Measurements from ENCODE around the gene ICOS. TPM values are rescaled to one million over a fixed set of nuclear protein-coding genes. Genes with fewer than 3 reads are reported as not detected.

The ICOS gene
- total RNA-seq, 1 experiment from 2014 or later = not detected

GRCh38 chr2:203999835-204000234 lies 63.3 kb downstream of the ICOS start:
- Histone ChIP-seq H4K20me1 (ENCODE audit: low read length) (no peaks in the 10 kb centered on the region), H3K4me2 (ENCODE audit: low read length) (no peak overlapping the region), H3K27ac (ENCODE audit: low read length) (no peak overlapping the region), H3K27me3 (ENCODE audit: low read length) (peaks cover 25% of the 10 kb centered on the region), H3K36me3 (ENCODE audit: low read depth, low read length) (no peaks in the 10 kb centered on the region), H3K9ac (ENCODE audit: low read length) (no peak overlapping the region), H3K4me1 (ENCODE audit: insufficient read depth, low read length) (0 out of 2 replicates have a peak, but pooled peaks cover 7% of the 10 kb centered on the region), H3K9me2 (replicated peaks; ENCODE audit: low read length) (no peaks in the 10 kb centered on the region), H3K4me3 (ENCODE audit: low read length) (no peak overlapping the region), H3F3A (ENCODE audit: low read length, unreplicated experiment) (no peaks in the 10 kb centered on the region), H3K9me3 (ENCODE audit: low read length) (no peaks in the 10 kb centered on the region), H2AFZ (ENCODE audit: low read length) (no peak overlapping the region), H3K79me2 (ENCODE audit: low read length) (no peaks in the 10 kb centered on the region)
- POLR2A ChIA-PET (ENCODE audit: unreplicated experiment) = no interaction called here
- DNase-seq (no peak), ATAC-seq (no peak)
- intact Hi-C loops (cut with micrococcal nuclease) = no loop called here
- BruUV-seq (replicated peaks) = no TSS peak
- no peak for TF ChIP-seq CTCF (conservative IDR thresholded peaks at IDR 0.05; ENCODE audit: low read depth, low read length)
- CTCF ChIA-PET = no interaction called here

- no peak for DNase-seq
- Histone ChIP-seq H2AFZ (ENCODE audit: low read length) (no peak overlapping the region), H3K9me3 (ENCODE audit: low read length) (no peaks in the 10 kb centered on the region), H3K4me1 (ENCODE audit: insufficient read depth, low read length) (0 out of 2 replicates have a peak, but pooled peaks cover 7% of the 10 kb centered on the region), H3K27ac (ENCODE audit: low read length) (no peak overlapping the region), H3K4me3 (ENCODE audit: low read length) (no peak overlapping the region), H3K9me2 (replicated peaks; ENCODE audit: low read length) (no peaks in the 10 kb centered on the region), H3K27me3 (ENCODE audit: low read length) (peaks cover 20% of the 10 kb centered on the region), H3K36me3 (ENCODE audit: low read depth, low read length) (no peaks in the 10 kb centered on the region), H4K20me1 (ENCODE audit: low read length) (no peaks in the 10 kb centered on the region), H3K79me2 (ENCODE audit: low read length) (no peaks in the 10 kb centered on the region), H3K4me2 (ENCODE audit: low read length) (no peak overlapping the region), H3F3A (ENCODE audit: low read length, unreplicated experiment) (no peaks in the 10 kb centered on the region), H3K9ac (ENCODE audit: low read length) (no peak overlapping the region)
- POLR2A ChIA-PET (ENCODE audit: unreplicated experiment) = no interaction called here
- no TSS peak for BruUV-seq (replicated peaks)
- intact Hi-C loops (cut with micrococcal nuclease) = no loop called here
- CTCF ChIA-PET = no interaction called here
- no peak for ATAC-seq
- no peak for TF ChIP-seq EZH2 (IDR thresholded peaks at IDR 0.05; ENCODE audit: low read length, unreplicated experiment)
- TF ChIP-seq EZH2phosphoT487 (IDR thresholded peaks at IDR 0.05; ENCODE audit: borderline replicate concordance, low read length) = no peak
- TF ChIP-seq CTCF (conservative IDR thresholded peaks at IDR 0.05; ENCODE audit: low read depth, low read length) = no peak
These were observed 63.9 kb downstream of the ICOS start for GRCh38 chr2:204000446-204000845.

- no peak for DNase-seq
- H3K9me3 ChIP-seq (ENCODE audit: low read length) = no peaks in the 10 kb centered on the region
- no peak overlapping the region for H3K4me3 ChIP-seq (ENCODE audit: low read length)
- H3K27ac ChIP-seq (ENCODE audit: low read length) = no peak overlapping the region
- no peak for ATAC-seq
- POLR2A ChIA-PET (ENCODE audit: unreplicated experiment) = no interaction called here
- intact Hi-C loops (cut with micrococcal nuclease) = no loop called here
- CTCF ChIA-PET = no interaction called here
- H3K4me2 ChIP-seq (ENCODE audit: low read length) = no peak overlapping the region
- no peak overlapping the region for H2AFZ ChIP-seq (ENCODE audit: low read length)
- H3K79me2 ChIP-seq (ENCODE audit: low read length) = no peaks in the 10 kb centered on the region
- H3F3A ChIP-seq (ENCODE audit: low read length, unreplicated experiment) = no peaks in the 10 kb centered on the region
- TF ChIP-seq EZH2phosphoT487 (IDR thresholded peaks at IDR 0.05; ENCODE audit: borderline replicate concordance, low read length) (no peak), CTCF (conservative IDR thresholded peaks at IDR 0.05; ENCODE audit: low read depth, low read length) (no peak), EZH2 (IDR thresholded peaks at IDR 0.05; ENCODE audit: low read length, unreplicated experiment) (no peak)
- no peaks in the 10 kb centered on the region for H3K36me3 ChIP-seq (ENCODE audit: low read depth, low read length)
- BruUV-seq (replicated peaks) = no TSS peak
- no peaks in the 10 kb centered on the region for H4K20me1 ChIP-seq (ENCODE audit: low read length)
- H3K27me3 ChIP-seq (ENCODE audit: low read length) = peaks cover 1% of the 10 kb centered on the region; the same call in 1 of the 2 replicates
- H3K9ac ChIP-seq (ENCODE audit: low read length) = no peak overlapping the region
- no peaks in the 10 kb centered on the region for H3K9me2 ChIP-seq (replicated peaks; ENCODE audit: low read length)
- H3K4me1 ChIP-seq (ENCODE audit: insufficient read depth, low read length) = 0 out of 2 replicates have a peak, but pooled peaks cover 4% of the 10 kb centered on the region
These were observed 66.9 kb downstream of the ICOS start for GRCh38 chr2:204003276-204003990.

Data from PC-3 (cell line).